ENCODE measurements around the gene LDLRAD4. TPM values are rescaled to one million over a fixed set of nuclear protein-coding genes. Genes with fewer than 3 reads are reported as not detected.

LDLRAD4 gene
- total RNA-seq, 1 donor: 0.43 TPM

DNA sequence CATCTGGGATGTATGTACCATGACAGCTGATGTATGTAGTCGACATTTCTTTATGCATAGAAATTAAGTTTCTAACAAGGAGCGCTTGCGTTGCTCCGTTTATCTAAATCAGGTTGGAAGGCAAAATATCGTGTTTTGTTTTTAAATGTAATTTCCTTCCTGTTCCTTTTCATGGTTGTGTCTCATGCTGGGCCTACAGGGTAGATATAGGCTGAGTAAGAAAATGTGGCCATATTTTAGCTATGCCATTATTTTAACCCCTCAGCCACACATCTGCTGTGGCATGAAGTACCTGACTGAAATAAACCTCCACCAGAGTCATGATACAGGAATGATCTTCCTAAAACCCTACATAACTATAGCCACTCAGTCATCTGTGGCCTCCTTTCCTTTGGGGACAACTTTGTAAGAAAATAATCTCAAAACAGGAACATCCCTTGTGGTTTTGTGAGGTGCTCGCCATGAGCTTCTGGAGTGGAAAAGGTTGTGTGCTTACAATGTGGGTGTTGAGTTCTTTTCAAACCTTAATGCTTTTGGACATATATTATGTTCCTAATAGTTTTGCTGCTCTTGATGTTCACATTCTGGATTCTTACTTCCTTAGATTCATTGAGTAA is 293.5 kb downstream of the LDLRAD4 start:
- DNase-seq (ENCODE audit: low read depth): no peak
- TF ChIP-seq CTCF (IDR thresholded peaks at IDR 0.05; ENCODE audit: insufficient read depth, low read depth, low read length): no peak
- no peak overlapping the region for H3K4me3 ChIP-seq (ENCODE audit: low read depth, low read length)

GRCh38 chr18:13513021-13513420 is 294.5 kb downstream of the LDLRAD4 start:
- no peak for DNase-seq (ENCODE audit: low read depth)
- no peak overlapping the region for H3K4me3 ChIP-seq (ENCODE audit: low read depth, low read length)
- no peak for TF ChIP-seq CTCF (IDR thresholded peaks at IDR 0.05; ENCODE audit: insufficient read depth, low read depth, low read length)

DNA sequence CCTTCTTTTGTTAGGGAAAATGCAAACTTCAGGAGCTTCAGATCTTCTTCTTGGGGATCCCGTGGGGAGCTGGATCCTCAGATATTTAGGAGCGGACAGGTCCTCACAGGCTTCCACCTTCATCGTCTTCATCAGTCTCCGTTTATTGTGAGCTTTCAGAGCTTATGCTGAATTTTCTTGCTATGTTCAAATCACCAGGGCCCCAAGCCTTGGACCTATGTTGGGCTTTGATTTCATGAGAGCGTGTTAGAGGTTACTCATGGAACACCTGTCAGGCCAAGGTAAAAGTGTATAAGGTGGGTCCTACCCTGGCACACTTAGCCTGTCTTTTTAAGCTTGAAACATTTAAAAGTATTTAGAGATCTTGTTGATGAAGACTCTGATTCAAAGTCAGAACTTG is 294.9 kb downstream of the LDLRAD4 start:
- TF ChIP-seq CTCF (IDR thresholded peaks at IDR 0.05; ENCODE audit: insufficient read depth, low read depth, low read length): no peak
- DNase-seq (ENCODE audit: low read depth): no peak
- no peak overlapping the region for H3K4me3 ChIP-seq (ENCODE audit: low read depth, low read length)

DNA sequence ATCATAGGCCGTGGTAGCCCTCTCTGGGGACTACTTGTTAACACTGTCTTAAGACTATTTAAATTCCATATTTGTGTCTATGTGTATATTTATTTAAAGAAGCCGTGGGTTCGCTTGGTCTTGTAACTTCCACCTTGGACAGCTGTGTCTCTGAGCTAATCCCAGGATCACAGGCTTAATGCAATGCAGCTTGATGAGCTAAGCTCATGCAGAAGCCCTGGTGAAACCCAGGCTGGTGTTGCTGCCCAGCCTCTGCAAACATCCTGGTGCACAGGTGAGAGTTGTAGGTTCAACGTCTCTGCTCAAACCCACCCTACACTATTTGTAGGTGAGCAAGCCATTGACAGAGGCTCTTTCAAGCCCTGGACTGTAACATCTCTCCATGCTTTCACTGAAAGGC is 296.0 kb downstream of the LDLRAD4 start:
- no peak for DNase-seq (ENCODE audit: low read depth)
- TF ChIP-seq CTCF (IDR thresholded peaks at IDR 0.05; ENCODE audit: insufficient read depth, low read depth, low read length): no peak
- H3K4me3 ChIP-seq (ENCODE audit: low read depth, low read length): no peak overlapping the region

GRCh38 chr18:13516855-13517254 is 298.3 kb downstream of the LDLRAD4 start:
- no peak overlapping the region for H3K4me3 ChIP-seq (ENCODE audit: low read depth, low read length)
- no peak for TF ChIP-seq CTCF (IDR thresholded peaks at IDR 0.05; ENCODE audit: insufficient read depth, low read depth, low read length)
- no peak for DNase-seq (ENCODE audit: low read depth)

DNA sequence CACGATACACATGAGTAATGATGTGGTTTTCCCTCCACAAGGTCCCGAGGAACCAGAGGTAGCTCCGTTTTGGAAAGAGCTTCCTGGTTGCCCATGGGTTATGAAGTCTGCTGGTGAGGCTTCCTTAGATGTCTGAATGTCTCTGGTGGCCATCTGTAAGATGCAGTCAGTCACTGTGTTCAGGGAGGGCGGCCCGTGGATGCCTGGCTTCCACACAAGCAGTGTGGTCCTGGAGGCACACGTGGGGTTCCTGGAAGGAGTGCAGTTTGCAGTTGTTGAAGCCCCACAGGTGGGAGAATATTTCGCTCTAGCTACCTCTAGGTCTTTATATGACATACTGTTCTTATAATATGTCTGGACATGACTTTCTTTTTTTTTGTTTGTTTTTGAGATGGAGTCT is 298.8 kb downstream of the LDLRAD4 start:
- no peak for DNase-seq (ENCODE audit: low read depth)
- H3K4me3 ChIP-seq (ENCODE audit: low read depth, low read length): no peak overlapping the region
- no peak for TF ChIP-seq CTCF (IDR thresholded peaks at IDR 0.05; ENCODE audit: insufficient read depth, low read depth, low read length)

DNA sequence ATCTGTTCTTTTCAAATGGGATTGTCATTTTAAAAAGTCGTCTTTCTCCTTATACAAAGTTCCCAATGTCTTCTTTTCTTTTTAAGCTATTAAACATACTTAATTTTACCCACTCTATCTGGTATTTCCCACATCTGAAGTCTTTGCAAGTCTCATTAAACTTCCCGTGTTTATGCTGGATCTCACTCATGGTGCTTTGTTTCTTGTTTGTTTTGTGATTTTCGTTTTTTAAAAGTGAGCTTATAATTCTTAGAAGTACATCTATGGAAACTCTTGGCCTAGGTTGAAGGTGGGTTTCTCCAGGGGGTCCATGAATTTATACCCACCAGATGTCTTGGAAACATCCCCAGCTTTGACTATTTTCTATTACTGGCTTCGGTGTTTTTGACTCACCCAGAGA is 299.8 kb downstream of the LDLRAD4 start:
- no peak overlapping the region for H3K4me3 ChIP-seq (ENCODE audit: low read depth, low read length)
- no peak for TF ChIP-seq CTCF (IDR thresholded peaks at IDR 0.05; ENCODE audit: insufficient read depth, low read depth, low read length)
- no peak for DNase-seq (ENCODE audit: low read depth)

All from fibroblast of villous mesenchyme (primary cell).